ENCODE data around the gene SLC26A1. TPM values are rescaled to one million over a fixed set of nuclear protein-coding genes. Genes with fewer than 3 reads are reported as not detected.
A peak's percentile ranks its signal among the peaks of the same experiment; 100 is the strongest.
"Not testable (repeated sequence)": the region's sequence is repeated elsewhere in the genome, so short reads cannot be mapped to it uniquely, and the experiment has no call there.

Gene SLC26A1
- total RNA-seq, 1 donor from 2014 or later = 2.9 TPM

- peaks cover 30% of the 10 kb centered on the region for H3K4me1 ChIP-seq
- H3K9me3 ChIP-seq = no peaks in the 10 kb centered on the region
- peak overlapping the region in 1 of 2 donors; percentile 33 for H3K4me3 ChIP-seq
- intact Hi-C loops (cut with DNase I) = no loop called here
- H3K27ac ChIP-seq = no peak overlapping the region
- no peak for DNase-seq (ENCODE audit: extremely low spot score in 2 of 2)
- TF ChIP-seq CTCF (IDR thresholded peaks at IDR 0.05) = no peak
- TF ChIP-seq POLR2A (IDR thresholded peaks at IDR 0.05) = no peak
- TF ChIP-seq POLR2AphosphoS5 (IDR thresholded peaks at IDR 0.05; ENCODE audit: insufficient read depth in 1 of 2, low read depth in 1 of 2) = no peak
- H3K36me3 ChIP-seq = no peaks in the 10 kb centered on the region
- peaks cover 21% of the 10 kb centered on the region for H3K27me3 ChIP-seq
These were observed 9.0 kb upstream of the SLC26A1 start for GRCh38 chr4:1002131-1002630.

GRCh38 chr4:1001561-1002130 is 8.4 kb upstream of the SLC26A1 start:
- Histone ChIP-seq H3K4me3 (no peak overlapping the region), H3K27ac (no peak overlapping the region), H3K27me3 (peaks cover 21% of the 10 kb centered on the region), H3K4me1 (peaks cover 35% of the 10 kb centered on the region), H3K9me3 (no peaks in the 10 kb centered on the region), H3K36me3 (no peaks in the 10 kb centered on the region)
- intact Hi-C loops (cut with DNase I) = no loop called here
- TF ChIP-seq CTCF (IDR thresholded peaks at IDR 0.05) (no peak), POLR2A (IDR thresholded peaks at IDR 0.05) (no peak), POLR2AphosphoS5 (IDR thresholded peaks at IDR 0.05; ENCODE audit: insufficient read depth in 1 of 2, low read depth in 1 of 2) (no peak)
- DNase-seq (ENCODE audit: extremely low spot score in 2 of 2) = no peak

GRCh38 chr4:1000686-1001260 is 7.6 kb upstream of the SLC26A1 start:
- H3K4me1 ChIP-seq = peaks cover 35% of the 10 kb centered on the region
- peaks cover 21% of the 10 kb centered on the region for H3K27me3 ChIP-seq
- DNase-seq (ENCODE audit: extremely low spot score in 2 of 2) = no peak
- no peak for TF ChIP-seq CTCF (IDR thresholded peaks at IDR 0.05)
- TF ChIP-seq POLR2AphosphoS5 (IDR thresholded peaks at IDR 0.05; ENCODE audit: insufficient read depth in 1 of 2, low read depth in 1 of 2) = no peak
- TF ChIP-seq POLR2A (IDR thresholded peaks at IDR 0.05) = no peak
- H3K36me3 ChIP-seq = no peaks in the 10 kb centered on the region
- intact Hi-C loops (cut with DNase I) = no loop called here
- H3K9me3 ChIP-seq = no peaks in the 10 kb centered on the region
- no peak overlapping the region for H3K4me3 ChIP-seq
- no peak overlapping the region for H3K27ac ChIP-seq

- Histone ChIP-seq H3K36me3 (no peaks in the 10 kb centered on the region), H3K4me1 (peaks cover 35% of the 10 kb centered on the region), H3K9me3 (no peaks in the 10 kb centered on the region), H3K27ac (no peak overlapping the region), H3K4me3 (no peak overlapping the region), H3K27me3 (peaks cover 21% of the 10 kb centered on the region)
- intact Hi-C loops (cut with DNase I) = no loop called here
- no peak for DNase-seq (ENCODE audit: extremely low spot score in 2 of 2)
- TF ChIP-seq POLR2AphosphoS5 (IDR thresholded peaks at IDR 0.05; ENCODE audit: insufficient read depth in 1 of 2, low read depth in 1 of 2) = no peak
- TF ChIP-seq CTCF (IDR thresholded peaks at IDR 0.05) = no peak
- no peak for TF ChIP-seq POLR2A (IDR thresholded peaks at IDR 0.05)
These were observed 6.8 kb upstream of the SLC26A1 start for GRCh38 chr4:999882-1000425.

GRCh38 chr4:999240-999863 is 6.1 kb upstream of the SLC26A1 start:
- H3K9me3 ChIP-seq; H3K4me3 ChIP-seq; intact Hi-C loops (cut with DNase I); DNase-seq (ENCODE audit: extremely low spot score in 2 of 2); H3K36me3 ChIP-seq; H3K27ac ChIP-seq: not testable (repeated sequence)
- H3K27me3 ChIP-seq = peaks cover 21% of the 10 kb centered on the region
- H3K4me1 ChIP-seq = peaks cover 35% of the 10 kb centered on the region
